Loucy (cell line): ENCODE results near the gene ATP10A.

ENCODE experiments used
- H2AFZ ChIP-seq: fragments of 200-600 bp; sonication (generic); 2 replicates; pipeline ENCODE4 v1.6.0; 2016; ENCODE audit warnings: antibody characterized with exemption, mild to moderate bottlenecking, low read length, moderate library complexity
- H3F3A ChIP-seq: fragments of 200-600 bp; 2 replicates; pipeline ENCODE4 v1.6.0; 2016; ENCODE audit warnings: antibody characterized with exemption, low read depth, mild to moderate bottlenecking
- H3K27me3 ChIP-seq: fragments of 200-600 bp; sonication (generic); 2 replicates; pipeline ENCODE4 v1.6.1; 2014; ENCODE audit warnings: low read length, mild to moderate bottlenecking; ENCODE audit not compliant: insufficient read depth, poor library complexity, severe bottlenecking
- H3K36me3 ChIP-seq: fragments of 200-600 bp; sonication (generic); 2 replicates; pipeline ENCODE4 v1.6.1; 2016; ENCODE audit warnings: low read length; ENCODE audit not compliant: insufficient read depth
- H3K4me1 ChIP-seq: fragments of 200-600 bp; sonication (generic); 2 replicates; pipeline ENCODE4 v1.5.1; 2014; ENCODE audit warnings: low read length, mild to moderate bottlenecking; ENCODE audit not compliant: insufficient read depth, poor library complexity, severe bottlenecking
- H3K4me2 ChIP-seq: fragments of 200-600 bp; sonication (generic); 2 replicates; pipeline ENCODE4 v1.6.0; 2014; ENCODE audit warnings: antibody characterized with exemption, low read length, low read depth, mild to moderate bottlenecking; ENCODE audit not compliant: poor library complexity, severe bottlenecking
- H3K4me3 ChIP-seq: fragments of 200-600 bp; sonication (generic); 2 replicates; pipeline ENCODE4 v1.5.1; 2014; ENCODE audit warnings: low read length, mild to moderate bottlenecking, mixed read lengths; ENCODE audit not compliant: poor library complexity, severe bottlenecking
- H3K79me2 ChIP-seq: fragments of 200-600 bp; sonication (generic); 2 replicates; pipeline ENCODE4 v1.6.1; 2014; ENCODE audit warnings: low read length; ENCODE audit not compliant: insufficient read depth
- H3K9ac ChIP-seq: fragments of 200-600 bp; sonication (generic); 2 replicates; pipeline ENCODE4 v1.6.0; 2014; ENCODE audit warnings: mild to moderate bottlenecking, low read depth, low read length, moderate library complexity; ENCODE audit not compliant: poor library complexity, severe bottlenecking
- H3K9me2 ChIP-seq: fragments of 200-600 bp; sonication (generic); replicated peaks from 2 replicates; pipeline ENCODE4 v1.6.1; 2016; ENCODE audit warnings: low read depth, low read length, mixed read lengths
- H3K9me3 ChIP-seq: fragments of 200-600 bp; sonication (generic); 2 replicates; pipeline ENCODE4 v1.6.1; 2014; ENCODE audit warnings: mild to moderate bottlenecking, antibody characterized with exemption, low read length, low read depth; ENCODE audit not compliant: insufficient read depth
- H4K20me1 ChIP-seq: fragments of 200-600 bp; sonication (generic); 2 replicates; pipeline ENCODE4 v1.6.0; 2014; ENCODE audit warnings: antibody characterized with exemption, low read length, mild to moderate bottlenecking; ENCODE audit not compliant: insufficient read depth, poor library complexity, severe bottlenecking
- CTCF ChIP-seq: fragments of 200-600 bp; sonication (generic); conservative IDR thresholded peaks from 2 replicates; pipeline ENCODE4 v1.5.1; 2014; ENCODE audit warnings: mild to moderate bottlenecking, antibody characterized with exemption, low read length
- EZH2phosphoT487 ChIP-seq: fragments of 200-600 bp; IDR thresholded peaks from 2 replicates; pipeline ENCODE4 v1.6.1; 2018; ENCODE audit warnings: antibody characterized with exemption, mild to moderate bottlenecking, moderate library complexity, borderline replicate concordance

ATP10A gene

GRCh38 chr15:25852027-25852426 lies 11.1 kb downstream of the ATP10A start:
- Histone ChIP-seq H2AFZ (no peak overlapping the region), H3K9me2 (no peaks in the 10 kb centered on the region), H3K79me2 (no peaks in the 10 kb centered on the region), H3K9ac (no peak overlapping the region), H4K20me1 (no peaks in the 10 kb centered on the region), H3K27me3 (no peaks in the 10 kb centered on the region), H3K36me3 (no peaks in the 10 kb centered on the region), H3K4me1 (no peaks in the 10 kb centered on the region), H3K4me3 (no peak overlapping the region), H3F3A (no peaks in the 10 kb centered on the region), H3K9me3 (peaks cover 8% of the 10 kb centered on the region; the same call in 1 of the 2 replicates), H3K4me2 (no peak overlapping the region)
- TF ChIP-seq CTCF (no peak), EZH2phosphoT487 (no peak)

- Histone ChIP-seq H3K4me1 (no peaks in the 10 kb centered on the region), H3K79me2 (no peaks in the 10 kb centered on the region), H3K4me3 (no peak overlapping the region), H2AFZ (no peak overlapping the region), H3K9me2 (no peaks in the 10 kb centered on the region), H3K9me3 (peaks cover 16% of the 10 kb centered on the region; the same call in 1 of the 2 replicates), H4K20me1 (no peaks in the 10 kb centered on the region), H3K9ac (no peak overlapping the region), H3K4me2 (no peak overlapping the region), H3K36me3 (no peaks in the 10 kb centered on the region), H3F3A (no peaks in the 10 kb centered on the region), H3K27me3 (no peaks in the 10 kb centered on the region)
- TF ChIP-seq CTCF (no peak), EZH2phosphoT487 (no peak)
These were observed 12.7 kb downstream of the ATP10A start for GRCh38 chr15:25850154-25851111.

GRCh38 chr15:25849157-25849921 lies 13.8 kb downstream of the ATP10A start:
- TF ChIP-seq EZH2phosphoT487: no peak
- TF ChIP-seq CTCF: no peak
- H3K4me2 ChIP-seq: no peak overlapping the region
- no peaks in the 10 kb centered on the region for H4K20me1 ChIP-seq
- H3K27me3 ChIP-seq: no peaks in the 10 kb centered on the region
- H3K36me3 ChIP-seq: no peaks in the 10 kb centered on the region
- no peaks in the 10 kb centered on the region for H3K4me1 ChIP-seq
- no peak overlapping the region for H2AFZ ChIP-seq
- H3K79me2 ChIP-seq: no peaks in the 10 kb centered on the region
- H3K9me2 ChIP-seq: no peaks in the 10 kb centered on the region
- no peaks in the 10 kb centered on the region for H3F3A ChIP-seq
- H3K9ac ChIP-seq: no peak overlapping the region
- H3K9me3 ChIP-seq: peaks cover 20% of the 10 kb centered on the region; the same call in 1 of the 2 replicates
- no peak overlapping the region for H3K4me3 ChIP-seq
